ENCODE measurements around the gene VASN. TPM values are rescaled to one million over a fixed set of nuclear protein-coding genes. Genes with fewer than 3 reads are reported as not detected.
"Not testable (repeated sequence)": the region's sequence is repeated elsewhere in the genome, so short reads cannot be mapped to it uniquely, and the experiment has no call there.

Gene VASN
- total RNA-seq, 2 experiments from 2014 or later, result not detected

DNA sequence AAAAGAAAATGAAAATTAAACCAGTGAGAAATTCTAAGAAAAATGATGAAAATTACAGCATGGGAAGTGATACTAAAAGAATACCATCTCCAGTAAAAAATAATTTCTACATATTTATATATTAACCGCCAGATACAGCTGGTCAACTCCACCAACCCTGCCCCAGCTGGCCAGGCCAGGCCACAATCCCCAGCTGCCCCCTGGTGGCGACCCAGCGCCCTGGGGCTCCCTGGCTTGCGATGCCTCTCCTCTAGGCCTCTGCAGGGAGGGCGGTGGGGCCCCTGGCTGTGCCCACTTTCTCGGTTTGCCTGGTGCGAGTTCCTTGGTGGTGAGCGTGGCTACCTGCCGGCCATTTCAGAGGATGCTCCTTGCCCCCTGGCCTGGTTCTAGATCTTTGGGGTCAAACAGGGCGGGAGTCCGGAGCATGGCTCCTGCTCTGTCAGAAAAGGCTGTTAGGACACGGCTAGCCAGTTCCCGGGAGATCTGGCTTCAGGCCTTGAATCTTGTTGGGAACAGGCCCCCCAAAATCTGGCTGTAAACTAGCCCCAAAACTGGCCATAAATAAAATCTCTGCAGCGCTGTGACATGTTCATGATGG lies 41.3 kb upstream of the VASN start:
- Mint-ChIP-seq H3K4me1 (peaks cover 8% of the 10 kb centered on the region), H3K36me3 (ENCODE audit: low read depth) (no peaks in the 10 kb centered on the region), H3K27ac (no peak overlapping the region), H3K4me3 (no peak overlapping the region), H3K9me3 (no peaks in the 10 kb centered on the region), H3K27me3 (peaks cover 2% of the 10 kb centered on the region)
- ChIA-PET CTCF (interaction anchor here (0.5 to 2.0 kb wide), 15 partner anchors 9 to 720 kb away, joined by 3 to 9 read pairs (median 3); partner anchors contain the start of gene CORO7), POLR2A (interaction anchor here (0.6 kb wide), 1 partner anchor 25 kb away, joined by 4 read pairs; no protein-coding TSS in a partner anchor)
- DNase-seq, result peak; percentile 76

- H3K36me3 Mint-ChIP-seq (ENCODE audit: low read depth), result no peaks in the 10 kb centered on the region
- no peak overlapping the region for H3K27ac Mint-ChIP-seq
- peaks cover 8% of the 10 kb centered on the region for H3K4me1 Mint-ChIP-seq
- H3K27me3 Mint-ChIP-seq, result peaks cover under 1% of the 10 kb centered on the region
- no peak overlapping the region for H3K4me3 Mint-ChIP-seq
- H3K9me3 Mint-ChIP-seq, result no peaks in the 10 kb centered on the region
- CTCF ChIA-PET, result interaction anchor here (1.2 to 2.2 kb wide), 4 partner anchors 43 to 115 kb away, joined by 3 to 7 read pairs (median 3); no protein-coding TSS in a partner anchor
- POLR2A ChIA-PET, result no interaction called here
- no peak for DNase-seq
Measured at GRCh38 chr16:4332083-4332482, 39.6 kb upstream of the VASN start.

DNA sequence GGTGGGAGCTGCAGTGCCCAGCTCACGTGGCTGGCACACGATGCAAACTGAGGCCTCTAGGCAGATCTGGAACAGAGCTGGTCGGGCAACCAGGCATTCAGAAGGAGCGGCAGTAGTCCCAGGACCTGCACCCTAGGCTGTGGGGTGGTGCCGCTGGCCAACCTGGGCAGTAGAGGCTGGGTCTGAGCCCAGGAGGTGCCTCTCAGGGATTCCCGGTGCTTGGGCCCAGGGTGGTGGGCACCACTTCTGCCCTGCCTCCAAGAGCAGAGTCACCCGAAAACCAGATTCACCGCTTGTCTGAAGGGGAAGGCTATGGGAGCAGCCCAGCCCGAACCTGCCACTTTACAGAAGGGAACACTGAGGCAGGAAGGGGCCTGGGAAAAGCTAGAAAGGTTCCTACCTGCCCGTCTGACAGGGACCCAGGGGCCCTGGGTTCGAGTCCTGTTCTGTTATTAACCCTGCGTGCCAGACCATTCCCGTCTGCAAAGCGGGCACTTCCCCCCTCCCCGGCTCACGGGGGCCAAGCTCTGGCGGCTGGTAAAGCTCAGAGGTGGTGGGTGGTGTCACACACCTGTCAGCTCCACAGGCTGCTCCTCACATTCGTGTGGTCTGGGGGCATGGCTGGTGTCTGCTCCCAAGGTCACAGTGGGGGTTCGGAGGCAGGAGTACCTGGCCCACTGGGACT lies 38.9 kb upstream of the VASN start:
- no peak for DNase-seq
- CTCF ChIA-PET, result interaction anchor here (1.6 to 2.2 kb wide), 3 partner anchors 44 to 79 kb away, joined by 3 to 7 read pairs (median 4); no protein-coding TSS in a partner anchor
- POLR2A ChIA-PET, result no interaction called here

GRCh38 chr16:4333308-4333638 lies 38.4 kb upstream of the VASN start:
- ChIA-PET CTCF (interaction anchor here (1.6 to 2.2 kb wide), 3 partner anchors 45 to 79 kb away, joined by 3 to 7 read pairs (median 4); no protein-coding TSS in a partner anchor), POLR2A (no interaction called here)
- Mint-ChIP-seq H3K4me1 (peaks cover 5% of the 10 kb centered on the region), H3K4me3 (no peak overlapping the region), H3K9me3 (no peaks in the 10 kb centered on the region), H3K36me3 (ENCODE audit: low read depth) (no peaks in the 10 kb centered on the region), H3K27ac (no peak overlapping the region), H3K27me3 (no peaks in the 10 kb centered on the region)
- no peak for DNase-seq

More for the DNA sequence above, 38.9 kb upstream of the VASN start:
- Mint-ChIP-seq H3K36me3 (ENCODE audit: low read depth) (no peaks in the 10 kb centered on the region), H3K27me3 (no peaks in the 10 kb centered on the region), H3K27ac (no peak overlapping the region), H3K9me3 (no peaks in the 10 kb centered on the region), H3K4me3 (no peak overlapping the region), H3K4me1 (peaks cover 8% of the 10 kb centered on the region)

DNA sequence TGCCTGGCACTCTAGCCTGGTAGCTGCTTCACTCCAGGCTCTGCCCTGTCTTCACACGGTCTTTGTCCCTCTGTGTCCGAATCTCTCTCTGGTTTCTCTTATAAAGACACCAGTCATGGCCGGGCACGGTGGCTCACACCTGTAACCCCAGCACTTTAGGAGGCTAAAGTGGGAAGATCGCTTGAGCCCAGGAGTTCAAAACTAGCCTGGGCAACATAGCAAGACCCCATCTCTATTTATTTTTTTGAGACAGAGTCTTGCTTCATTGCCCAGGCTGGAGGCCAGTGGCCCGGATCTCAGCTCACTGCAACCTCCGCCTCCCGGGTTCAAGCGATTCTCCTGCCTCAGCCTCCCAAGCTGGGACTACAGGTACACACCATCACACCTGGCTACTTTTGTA lies 37.9 kb upstream of the VASN start:
- H3K9me3 Mint-ChIP-seq; H3K27ac Mint-ChIP-seq; DNase-seq; H3K36me3 Mint-ChIP-seq (ENCODE audit: low read depth); POLR2A ChIA-PET; H3K4me3 Mint-ChIP-seq; H3K27me3 Mint-ChIP-seq; H3K4me1 Mint-ChIP-seq: not testable (repeated sequence)
- CTCF ChIA-PET, result interaction anchor here (0.6 to 1.8 kb wide), 2 partner anchors 80 to 752 kb away, joined by 3 to 4 read pairs; no protein-coding TSS in a partner anchor

DNA sequence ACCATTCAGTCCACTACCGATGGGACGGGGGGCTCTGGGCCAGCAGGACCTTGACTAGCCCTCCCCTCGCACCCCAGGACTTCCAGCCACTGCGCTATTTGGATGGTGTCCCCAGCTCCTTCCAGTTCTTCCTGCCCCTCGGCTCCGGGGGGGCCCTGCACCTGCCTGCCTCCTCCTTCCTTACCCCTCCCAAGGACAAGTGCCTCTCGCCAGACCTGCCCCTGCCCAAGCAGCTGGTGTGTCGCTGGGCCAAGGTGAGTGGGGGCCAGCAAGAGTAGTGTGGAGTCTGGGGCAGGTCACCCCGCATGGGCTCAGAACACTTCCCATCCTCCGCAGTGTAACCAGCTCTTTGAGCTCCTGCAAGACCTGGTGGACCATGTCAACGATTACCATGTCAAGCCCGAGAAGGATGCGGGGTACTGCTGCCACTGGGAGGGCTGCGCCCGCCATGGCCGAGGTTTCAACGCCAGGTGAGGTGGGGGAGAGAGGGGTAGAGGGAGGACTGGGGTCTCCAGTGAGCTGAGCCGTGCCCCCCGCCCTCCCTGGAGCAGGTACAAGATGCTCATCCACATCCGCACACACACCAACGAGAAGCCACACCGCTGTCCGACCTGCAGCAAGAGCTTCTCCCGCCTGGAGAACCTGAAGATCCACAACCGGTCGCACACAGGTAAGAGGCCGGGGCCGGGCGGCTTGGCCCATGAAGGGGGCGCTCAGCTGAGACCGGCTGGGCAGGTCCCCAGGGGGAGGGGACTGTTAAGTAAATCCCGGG lies 36.7 kb upstream of the VASN start:
- no peak for DNase-seq
- H3K36me3 Mint-ChIP-seq (ENCODE audit: low read depth), result no peaks in the 10 kb centered on the region
- ChIA-PET POLR2A (no interaction called here), CTCF (interaction anchor here (0.6 to 1.8 kb wide), 3 partner anchors 14 to 850 kb away, joined by 3 to 4 read pairs (median 4); no protein-coding TSS in a partner anchor)
- H3K4me3 Mint-ChIP-seq, result no peak overlapping the region
- H3K9me3 Mint-ChIP-seq, result no peaks in the 10 kb centered on the region
- H3K27ac Mint-ChIP-seq, result no peak overlapping the region
- H3K27me3 Mint-ChIP-seq, result no peaks in the 10 kb centered on the region
- no peaks in the 10 kb centered on the region for H3K4me1 Mint-ChIP-seq

- no peak overlapping the region for H3K4me3 Mint-ChIP-seq
- no peak overlapping the region for H3K27ac Mint-ChIP-seq
- H3K36me3 Mint-ChIP-seq (ENCODE audit: low read depth), result no peaks in the 10 kb centered on the region
- ChIA-PET CTCF (no interaction called here), POLR2A (interaction anchor here (0.6 kb wide), 1 partner anchor 10 kb away, joined by 4 read pairs; no protein-coding TSS in a partner anchor)
- H3K4me1 Mint-ChIP-seq, result no peaks in the 10 kb centered on the region
- H3K27me3 Mint-ChIP-seq, result no peaks in the 10 kb centered on the region
- H3K9me3 Mint-ChIP-seq, result no peaks in the 10 kb centered on the region
- no peak for DNase-seq
Measured at GRCh38 chr16:4336701-4337539, 34.7 kb upstream of the VASN start.

- ChIA-PET CTCF (interaction anchor here (0.9 kb wide), 1 partner anchor 9 kb away, joined by 6 read pairs; no protein-coding TSS in a partner anchor), POLR2A (no interaction called here)
- no peak for DNase-seq
- Mint-ChIP-seq H3K27me3 (no peaks in the 10 kb centered on the region), H3K9me3 (no peaks in the 10 kb centered on the region), H3K4me3 (no peak overlapping the region), H3K27ac (no peak overlapping the region), H3K36me3 (ENCODE audit: low read depth) (no peaks in the 10 kb centered on the region), H3K4me1 (no peaks in the 10 kb centered on the region)
Measured at GRCh38 chr16:4337540-4338088, 34.0 kb upstream of the VASN start.

DNA sequence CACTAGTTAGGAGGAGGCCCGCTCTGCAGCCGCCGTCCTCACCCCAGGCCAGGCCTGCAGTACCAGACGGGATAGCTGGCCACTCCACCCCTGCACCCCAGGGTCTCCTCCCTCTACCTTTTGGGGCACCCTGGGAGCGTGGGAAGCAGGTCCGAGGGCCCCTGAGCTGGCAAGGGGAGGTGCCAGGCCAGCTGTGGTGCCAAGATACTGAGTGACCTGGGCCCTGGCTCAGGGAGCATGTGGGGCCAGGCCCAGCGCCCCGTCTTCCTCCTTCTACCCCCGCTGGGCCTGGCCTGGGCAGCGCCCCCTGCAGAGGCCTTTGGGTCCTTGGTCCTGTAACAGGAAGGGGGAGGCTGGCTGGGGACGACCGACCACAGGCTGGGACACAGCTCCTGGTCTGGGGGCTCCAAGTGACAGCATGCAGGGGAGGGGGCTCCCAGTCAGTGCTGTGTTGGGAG lies 33.5 kb upstream of the VASN start:
- Mint-ChIP-seq H3K36me3 (ENCODE audit: low read depth) (no peaks in the 10 kb centered on the region), H3K4me1 (no peaks in the 10 kb centered on the region), H3K4me3 (no peak overlapping the region), H3K27ac (no peak overlapping the region), H3K9me3 (no peaks in the 10 kb centered on the region), H3K27me3 (no peaks in the 10 kb centered on the region)
- ChIA-PET CTCF (interaction anchor here (0.9 kb wide), 1 partner anchor 10 kb away, joined by 6 read pairs; no protein-coding TSS in a partner anchor), POLR2A (no interaction called here)
- DNase-seq, result no peak

DNA sequence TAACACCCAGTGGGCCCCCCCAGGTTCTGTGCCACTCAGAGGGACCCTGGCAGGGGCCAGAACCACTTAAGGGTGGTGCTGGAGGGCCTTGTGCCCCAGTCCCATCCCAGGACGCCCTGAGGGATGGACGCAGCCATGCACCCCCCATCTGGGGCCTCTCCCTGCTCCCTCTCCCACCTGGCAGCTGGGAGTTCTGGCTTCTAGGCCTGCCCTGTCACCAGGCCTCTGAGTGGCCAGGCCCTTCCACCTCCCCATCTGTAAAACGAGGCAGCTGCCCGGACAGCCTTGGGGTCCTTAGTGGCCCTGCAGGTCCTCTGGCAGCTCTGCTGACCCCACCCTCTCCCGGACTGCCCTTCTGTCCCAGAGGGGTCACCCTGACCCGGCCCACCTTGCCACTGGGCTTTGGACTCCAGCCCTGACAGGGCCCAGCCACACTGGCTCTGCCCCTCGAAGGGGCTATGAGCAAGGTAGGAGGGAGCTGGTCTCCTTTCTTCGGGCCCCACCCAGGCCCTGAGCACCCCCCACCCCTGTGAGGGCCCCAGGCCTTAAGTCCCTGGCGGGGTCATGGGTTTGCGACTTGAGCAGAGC lies 32.8 kb upstream of the VASN start:
- ChIA-PET POLR2A (interaction anchor here (0.7 kb wide), 1 partner anchor 9 kb away, joined by 3 read pairs; no protein-coding TSS in a partner anchor), CTCF (interaction anchor here (0.7 to 1.0 kb wide), 2 partner anchors 9 to 10 kb away, joined by 3 to 4 read pairs; no protein-coding TSS in a partner anchor)

GRCh38 chr16:4339455-4339854 lies 32.2 kb upstream of the VASN start:
- Mint-ChIP-seq H3K4me1 (no peaks in the 10 kb centered on the region), H3K27ac (no peak overlapping the region), H3K4me3 (no peak overlapping the region), H3K27me3 (no peaks in the 10 kb centered on the region), H3K9me3 (no peaks in the 10 kb centered on the region), H3K36me3 (ENCODE audit: low read depth) (no peaks in the 10 kb centered on the region)
- no peak for DNase-seq
- CTCF ChIA-PET, result interaction anchor here (0.7 to 1.0 kb wide), 3 partner anchors 9 to 357 kb away, joined by 3 to 4 read pairs (median 3); no protein-coding TSS in a partner anchor
- POLR2A ChIA-PET, result interaction anchor here (0.7 kb wide), 1 partner anchor 8 kb away, joined by 3 read pairs; no protein-coding TSS in a partner anchor

More for the DNA sequence above, 32.8 kb upstream of the VASN start:
- Mint-ChIP-seq H3K4me1 (no peaks in the 10 kb centered on the region), H3K36me3 (ENCODE audit: low read depth) (no peaks in the 10 kb centered on the region), H3K4me3 (no peak overlapping the region), H3K9me3 (no peaks in the 10 kb centered on the region), H3K27ac (no peak overlapping the region), H3K27me3 (no peaks in the 10 kb centered on the region)
- DNase-seq, result no peak
